Hypothalamus (tissue), 51 donors: ENCODE data around the gene ZNF222.

Experiments used
- DNase-seq, 51 donors: peaks; one replicate each; lab custom pipeline; 2025; lab: John Stamatoyannopoulos, UW

The ZNF222 gene

GRCh38 chr19:44025217-44025936 is at the start of gene ZNF222:
ZNF222 (plus strand) TSS chr19:44025379; CDS start chr19:44025437, 58 bp downstream.
- peak in 50 of 51 donors; percentile 16 to 89 (median 71) for DNase-seq

GRCh38 chr19:43976732-43977131 is 48.4 kb upstream of the ZNF222 start:
- no peak for DNase-seq

GRCh38 chr19:43983544-43983911 is 41.7 kb upstream of the ZNF222 start:
- no peak for DNase-seq

GRCh38 chr19:43983912-43984686 is 41.1 kb upstream of the ZNF222 start, which contains the start of gene ZNF155:
ZNF155 (plus strand) TSS chr19:43984188; CDS start chr19:43988544, 4,356 bp downstream.
- DNase-seq, result peak; percentile 32 to 97 (median 89)

- DNase-seq, result peak in 12 of 51 donors; percentile 1 to 19 (median 2)
Observed at GRCh38 chr19:43984687-43985000, 40.5 kb upstream of the ZNF222 start.

- DNase-seq, result no peak
Observed at GRCh38 chr19:43997631-43998290, 27.4 kb upstream of the ZNF222 start.

- DNase-seq, result no peak
Observed at GRCh38 chr19:44002212-44002565, 23.0 kb upstream of the ZNF222 start.

GRCh38 chr19:44002566-44003460 is 22.4 kb upstream of the ZNF222 start, which contains the start of gene ZNF230:
ZNF230 (plus strand) TSS chr19:44002957; CDS start chr19:44007079, 4,122 bp downstream.
- peak; percentile 29 to 96 (median 87) for DNase-seq

- DNase-seq, result peak in 4 of 51 donors; percentile 1 to 3 (median 2)
Observed at GRCh38 chr19:44003461-44004009, 21.6 kb upstream of the ZNF222 start.

- no peak for DNase-seq
Observed at GRCh38 chr19:44005973-44006372, 19.2 kb upstream of the ZNF222 start.

GRCh38 chr19:44007473-44007872 is 17.7 kb upstream of the ZNF222 start:
- DNase-seq, result no peak

GRCh38 chr19:44010468-44010867 is 14.7 kb upstream of the ZNF222 start:
- DNase-seq, result no peak

GRCh38 chr19:44019498-44019897 is 5.7 kb upstream of the ZNF222 start:
- DNase-seq, result no peak

- DNase-seq, result no peak
Observed at GRCh38 chr19:44021221-44021620, 4.0 kb upstream of the ZNF222 start.

- DNase-seq, result no peak
Observed at GRCh38 chr19:44024900-44025216, 321 bp upstream of the ZNF222 start.

GRCh38 chr19:44026622-44027021 is 1.4 kb downstream of the ZNF222 start:
- DNase-seq, result no peak

GRCh38 chr19:44032001-44032610 is 6.9 kb downstream of the ZNF222 start:
- no peak for DNase-seq

- DNase-seq, result no peak
Observed at GRCh38 chr19:44042147-44042546, 17.0 kb downstream of the ZNF222 start.

- DNase-seq, result peak in 12 of 51 donors; percentile 0 to 33 (median 10)
Observed at GRCh38 chr19:44050740-44051649, 25.8 kb downstream of the ZNF222 start.
